Omental fat pad (tissue), 4 donors: ENCODE results near the gene CLEC14A. TPM values are rescaled to one million over a fixed set of nuclear protein-coding genes. Genes with fewer than 3 reads are reported as not detected.

ENCODE experiments used
- ATAC-seq: fragments of 150-250 bp; one replicate; pipeline ENCODE4 v1.9.1; 2016; ENCODE audit warnings: mild to moderate bottlenecking, moderate library complexity; ENCODE audit not compliant: low FRiP score
- DNase-seq: peaks from one replicate; pipeline ENCODE4 v3.0.0-alpha.2; 2019; ENCODE audit warnings: low spot score
- CTCF ChIP-seq, 3 donors: fragments of 450-650 bp; IDR thresholded peaks; one replicate each; pipeline ENCODE4 v1.5.1; 2016 to 2017; ENCODE audit warnings: antibody characterized with exemption in 3 of 3, mild to moderate bottlenecking in 3 of 3, moderate library complexity in 2 of 3
- total RNA-seq, 4 donors: library from RNA; depleted of rRNA; stranded (reverse); fragments of >200 nt; gene quantifications; one replicate each; pipeline ENCODE4 v1.1.0, GENCODE V29; 2016

CLEC14A gene
- total RNA-seq, 4 donors from 2014 or later: 10.4 to 125 (median 32.5) TPM

- DNase-seq: no peak
- no peak for TF ChIP-seq CTCF (IDR thresholded peaks at IDR 0.05)
- ATAC-seq: peak; percentile 46
Observed at GRCh38 chr14:38210587-38211216, 45.2 kb downstream of the CLEC14A start.

- ATAC-seq (peak; percentile 39), DNase-seq (no peak)
- TF ChIP-seq CTCF (IDR thresholded peaks at IDR 0.05): no peak
Observed at GRCh38 chr14:38209572-38210557, 46.0 kb downstream of the CLEC14A start.

- no peak for DNase-seq
- peak; percentile 33 for ATAC-seq
- no peak for TF ChIP-seq CTCF (IDR thresholded peaks at IDR 0.05)
Observed at GRCh38 chr14:38208618-38209562, 47.0 kb downstream of the CLEC14A start.

GRCh38 chr14:38207736-38208617 is 47.9 kb downstream of the CLEC14A start, which contains the start of gene SSTR1:
SSTR1 (plus strand) TSS chr14:38207904; CDS start chr14:38209390, 1,486 bp downstream.
- DNase-seq (no peak), ATAC-seq (peak; percentile 45)
- no peak for TF ChIP-seq CTCF (IDR thresholded peaks at IDR 0.05)

GRCh38 chr14:38207377-38207735 is 48.5 kb downstream of the CLEC14A start:
- TF ChIP-seq CTCF (IDR thresholded peaks at IDR 0.05): no peak
- DNase-seq: no peak
- ATAC-seq: no peak
